Esophagus squamous epithelium (tissue), 5 donors: ENCODE measurements around the gene DLD. TPM values are rescaled to one million over a fixed set of nuclear protein-coding genes. Genes with fewer than 3 reads are reported as not detected.
"Not testable (repeated sequence)": the region's sequence is repeated elsewhere in the genome, so short reads cannot be mapped to it uniquely, and the experiment has no call there.

Experiments
- DNase-seq: peaks from one replicate; lab custom pipeline; 2025; lab: John Stamatoyannopoulos, UW
- H3K27ac ChIP-seq, 4 donors: fragments of 200-600 bp; sonication (generic); one replicate each; pipeline ENCODE4 v1.5.1; 2016 to 2019; ENCODE audit warnings: mild to moderate bottlenecking in 1 of 4
- H3K27me3 ChIP-seq, 4 donors: fragments of 200-600 bp; sonication (generic); 1 replicate in 3 of 4; 2 replicates in 1 of 4; pipeline versions ENCODE4 v1.5.1 to v1.6.0; 2017 to 2021; ENCODE audit warnings: antibody characterized with exemption in 1 of 4
- H3K36me3 ChIP-seq, 3 donors: fragments of 200-600 bp; sonication (generic); one replicate each; pipeline ENCODE4 v1.5.1; 2016 to 2019
- H3K4me1 ChIP-seq, 3 donors: fragments of 200-600 bp; sonication (generic); one replicate each; pipeline ENCODE4 v1.5.1; 2017 to 2019
- H3K4me3 ChIP-seq, 4 donors: fragments of 200-600 bp; sonication (generic); 1 replicate in 3 of 4; 2 replicates in 1 of 4; pipeline ENCODE4 v1.5.1; 2016 to 2019; ENCODE audit warnings: mild to moderate bottlenecking in 2 of 4, moderate library complexity in 1 of 4
- H3K9me3 ChIP-seq, 3 donors: fragments of 200-600 bp; sonication (generic); one replicate each; pipeline ENCODE4 v1.5.1; 2016 to 2019
- CTCF ChIP-seq, 6 experiments: fragments of 450-650 bp in 4 of 6; fragments of 200-600 bp in 2 of 6; sonication (generic) in 2 of 6; IDR thresholded peaks; one replicate each; pipeline ENCODE4 v1.5.1; 2016 to 2019; ENCODE audit warnings: antibody characterized with exemption in 6 of 6, mild to moderate bottlenecking in 4 of 6, moderate library complexity in 4 of 6
- POLR2A ChIP-seq, 4 donors: fragments of 450-650 bp; IDR thresholded peaks; one replicate each; pipeline ENCODE4 v1.6.1; 2017; ENCODE audit warnings: antibody characterized with exemption in 4 of 4, mild to moderate bottlenecking in 4 of 4, moderate library complexity in 3 of 4
- WGBS, 2 donors: methylation state at CpG; one replicate each; pipeline ENCODE4 v1.1.5; 2018; 5-methylcytosine and 5-hydroxymethylcytosine counted together
- intact Hi-C: fragments of 100-400 bp; cut with DNase I; formaldehyde crosslinking; loops from one replicate; pipeline ENCODE4 v1.15.0; 2022
- total RNA-seq, 4 donors: library from RNA; depleted of rRNA; stranded (reverse); fragments of >200 nt; gene quantifications; one replicate each; pipeline ENCODE4 v1.1.0, GENCODE V29; 2016
- donor health status: DM: yes; HTN: yes; CAD: no.

DLD gene
- total RNA-seq, 4 donors from 2014 or later, result 48.6 to 132 (median 72.7) TPM

GRCh38 chr7:107915541-107915940 lies 24.6 kb downstream of the DLD start:
- Histone ChIP-seq H3K4me1 (peaks cover 0 to 7% (median 0%) of the 10 kb centered on the region in 3 donors), H3K4me3 (no peak overlapping the region), H3K36me3 (peaks cover 0 to 80% (median 19%) of the 10 kb centered on the region in 3 donors), H3K27ac (no peak overlapping the region), H3K9me3 (no peaks in the 10 kb centered on the region), H3K27me3 (no peaks in the 10 kb centered on the region)
- DNase-seq, result no peak
- TF ChIP-seq CTCF (IDR thresholded peaks at IDR 0.05), result no peak
- intact Hi-C loops, result no loop called here
- WGBS, 2 donors, result 92 to 95% methylated on average over 2 of the region's 2 CpGs

GRCh38 chr7:107917763-107918651 lies 27.0 kb downstream of the DLD start:
- peaks cover 0 to 85% (median 19%) of the 10 kb centered on the region in 3 donors for H3K36me3 ChIP-seq
- no peaks in the 10 kb centered on the region for H3K27me3 ChIP-seq
- intact Hi-C loops, result no loop called here
- H3K27ac ChIP-seq, result no peak overlapping the region
- TF ChIP-seq CTCF (IDR thresholded peaks at IDR 0.05) (no peak), POLR2A (IDR thresholded peaks at IDR 0.05) (no peak)
- H3K9me3 ChIP-seq, result no peaks in the 10 kb centered on the region
- H3K4me1 ChIP-seq, result peaks cover 0 to 13% (median 0%) of the 10 kb centered on the region in 3 donors
- H3K4me3 ChIP-seq, result no peak overlapping the region
- no peak for DNase-seq
- 72 to 84% methylated on average over 3 of the region's 3 CpGs for WGBS, 2 donors

DNA sequence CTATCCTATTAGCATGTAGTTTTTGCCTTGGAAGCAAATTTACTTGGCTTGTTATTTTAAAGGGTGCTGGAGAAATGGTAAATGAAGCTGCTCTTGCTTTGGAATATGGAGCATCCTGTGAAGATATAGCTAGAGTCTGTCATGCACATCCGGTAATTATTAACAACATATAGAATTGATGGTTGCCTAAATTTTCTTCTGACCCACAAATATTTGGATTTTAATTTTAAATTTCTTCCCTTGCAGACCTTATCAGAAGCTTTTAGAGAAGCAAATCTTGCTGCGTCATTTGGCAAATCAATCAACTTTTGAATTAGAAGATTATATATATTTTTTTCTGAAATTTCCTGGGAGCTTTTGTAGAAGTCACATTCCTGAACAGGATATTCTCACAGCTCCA lies 28.0 kb downstream of the DLD start:
- TF ChIP-seq POLR2A (IDR thresholded peaks at IDR 0.05), result no peak
- TF ChIP-seq CTCF (IDR thresholded peaks at IDR 0.05), result no peak
- no peak for DNase-seq
- 93 to 98% methylated on average over 2 of the region's 2 CpGs for WGBS, 2 donors
- Histone ChIP-seq H3K27me3 (no peaks in the 10 kb centered on the region), H3K4me1 (peaks cover 0 to 13% (median 0%) of the 10 kb centered on the region in 3 donors), H3K9me3 (no peaks in the 10 kb centered on the region), H3K27ac (no peak overlapping the region), H3K4me3 (no peak overlapping the region), H3K36me3 (peaks cover 0 to 94% (median 22%) of the 10 kb centered on the region in 3 donors)
- intact Hi-C loops, result no loop called here

GRCh38 chr7:107920048-107920772 lies 29.2 kb downstream of the DLD start:
- H3K36me3 ChIP-seq, result peaks cover 0 to 100% (median 28%) of the 10 kb centered on the region in 3 donors
- TF ChIP-seq CTCF (IDR thresholded peaks at IDR 0.05), result no peak
- TF ChIP-seq POLR2A (IDR thresholded peaks at IDR 0.05), result no peak
- no peaks in the 10 kb centered on the region for H3K27me3 ChIP-seq
- intact Hi-C loops, result no loop called here
- peak overlapping the region in 3 of 4 donors; percentile 11 to 34 (median 30) for H3K27ac ChIP-seq
- peaks cover 0 to 13% (median 3%) of the 10 kb centered on the region in 3 donors for H3K4me1 ChIP-seq
- no peaks in the 10 kb centered on the region for H3K9me3 ChIP-seq
- DNase-seq, result no peak
- no peak overlapping the region for H3K4me3 ChIP-seq
- WGBS, 2 donors, result 5 to 10% methylated on average over 1 of the region's 1 CpG

GRCh38 chr7:107921826-107922225 lies 30.8 kb downstream of the DLD start:
- peaks cover 0 to 13% (median 3%) of the 10 kb centered on the region in 3 donors for H3K4me1 ChIP-seq
- H3K27ac ChIP-seq, H3K27me3 ChIP-seq, DNase-seq, H3K4me3 ChIP-seq, H3K9me3 ChIP-seq, intact Hi-C loops: not testable (repeated sequence)
- WGBS, 2 donors, result 46 to 96% methylated on average over 2 of the region's 2 CpGs
- peaks cover 0 to 100% (median 28%) of the 10 kb centered on the region in 3 donors for H3K36me3 ChIP-seq
